Liver (tissue), 3 donors: ENCODE results near the gene IGSF22.

ENCODE experiments used
- ATF3 ChIP-seq: IDR thresholded peaks from 2 replicates; pipeline ENCODE4 v1.6.1; 2016; ENCODE audit warnings: antibody characterized with exemption
- CTCF ChIP-seq: fragments of 150-350 bp; IDR thresholded peaks from 2 replicates; pipeline ENCODE4 v1.5.1; 2017; ENCODE audit warnings: improper control_type of control experiment, low read depth, low read length; ENCODE audit not compliant: missing input control
- EGR1 ChIP-seq, 2 donors: IDR thresholded peaks; 2 replicates each; pipeline ENCODE4 v1.6.1; 2016 to 2018; ENCODE audit warnings: antibody characterized with exemption in 2 of 2, low read depth in 2 of 2
- FOXA1 ChIP-seq: IDR thresholded peaks from 2 replicates; pipeline ENCODE4 v1.6.1; 2016; ENCODE audit warnings: antibody characterized with exemption
- GABPA ChIP-seq, 2 donors: IDR thresholded peaks in 1 of 2; conservative IDR thresholded peaks in 1 of 2; 2 replicates each; pipeline ENCODE4 v1.6.1; 2016; ENCODE audit warnings: antibody characterized with exemption in 2 of 2, mild to moderate bottlenecking in 1 of 2, moderate library complexity in 1 of 2
- JUND ChIP-seq, 2 donors: IDR thresholded peaks; 2 replicates each; pipeline ENCODE4 v1.6.1; 2016; ENCODE audit warnings: antibody characterized with exemption in 2 of 2
- MAX ChIP-seq: IDR thresholded peaks from 2 replicates; pipeline ENCODE4 v1.6.1; 2016; ENCODE audit warnings: antibody characterized with exemption
- RAD21 ChIP-seq, 2 donors: IDR thresholded peaks; 2 replicates each; pipeline ENCODE4 v1.6.1; 2016; ENCODE audit warnings: antibody characterized with exemption in 2 of 2, mild to moderate bottlenecking in 2 of 2
- REST ChIP-seq: IDR thresholded peaks from 2 replicates; pipeline ENCODE4 v1.6.1; 2016; ENCODE audit warnings: antibody characterized with exemption, mild to moderate bottlenecking
- RXRA ChIP-seq, 2 donors: IDR thresholded peaks; 2 replicates each; pipeline ENCODE4 v1.6.1; 2017 to 2018; ENCODE audit warnings: antibody characterized with exemption in 2 of 2, mild to moderate bottlenecking in 1 of 2
- SP1 ChIP-seq: IDR thresholded peaks from 2 replicates; pipeline ENCODE4 v1.6.1; 2018; ENCODE audit warnings: antibody characterized with exemption, mild to moderate bottlenecking
- TAF1 ChIP-seq: conservative IDR thresholded peaks from 2 replicates; pipeline ENCODE4 v1.6.1; 2016; ENCODE audit warnings: antibody characterized with exemption, mild to moderate bottlenecking
- YY1 ChIP-seq: IDR thresholded peaks from 2 replicates; pipeline ENCODE4 v1.6.1; 2016; ENCODE audit warnings: antibody characterized with exemption, mild to moderate bottlenecking
- donor health status: healthy.
- donor health status: healthy.

GRCh38 chr11:18677560-18677959 is 48.4 kb downstream of the IGSF22 start:
- TF ChIP-seq CTCF, result no peak
- no peak for TF ChIP-seq RAD21 (IDR thresholded peaks at IDR 0.05)
- no peak for TF ChIP-seq REST
- no peak for TF ChIP-seq RXRA (IDR thresholded peaks at IDR 0.05)
- TF ChIP-seq JUND (IDR thresholded peaks at IDR 0.05), result no peak
- TF ChIP-seq SP1, result no peak
- TF ChIP-seq MAX, result no peak
- TF ChIP-seq TAF1, result no peak
- no peak for TF ChIP-seq FOXA1
- TF ChIP-seq GABPA (IDR thresholded peaks at IDR 0.05 in 1 of 2, conservative IDR thresholded peaks at IDR 0.05 in 1 of 2), result no peak
- no peak for TF ChIP-seq ATF3
- no peak for TF ChIP-seq EGR1 (IDR thresholded peaks at IDR 0.05; ENCODE audit: low read depth in 2 of 2)
- TF ChIP-seq YY1, result no peak
